ENCODE measurements around the gene LMX1A. TPM values are rescaled to one million over a fixed set of nuclear protein-coding genes. Genes with fewer than 3 reads are reported as not detected.

LMX1A gene
- total RNA-seq, 1 donor from 2014 or later: not detected

DNA sequence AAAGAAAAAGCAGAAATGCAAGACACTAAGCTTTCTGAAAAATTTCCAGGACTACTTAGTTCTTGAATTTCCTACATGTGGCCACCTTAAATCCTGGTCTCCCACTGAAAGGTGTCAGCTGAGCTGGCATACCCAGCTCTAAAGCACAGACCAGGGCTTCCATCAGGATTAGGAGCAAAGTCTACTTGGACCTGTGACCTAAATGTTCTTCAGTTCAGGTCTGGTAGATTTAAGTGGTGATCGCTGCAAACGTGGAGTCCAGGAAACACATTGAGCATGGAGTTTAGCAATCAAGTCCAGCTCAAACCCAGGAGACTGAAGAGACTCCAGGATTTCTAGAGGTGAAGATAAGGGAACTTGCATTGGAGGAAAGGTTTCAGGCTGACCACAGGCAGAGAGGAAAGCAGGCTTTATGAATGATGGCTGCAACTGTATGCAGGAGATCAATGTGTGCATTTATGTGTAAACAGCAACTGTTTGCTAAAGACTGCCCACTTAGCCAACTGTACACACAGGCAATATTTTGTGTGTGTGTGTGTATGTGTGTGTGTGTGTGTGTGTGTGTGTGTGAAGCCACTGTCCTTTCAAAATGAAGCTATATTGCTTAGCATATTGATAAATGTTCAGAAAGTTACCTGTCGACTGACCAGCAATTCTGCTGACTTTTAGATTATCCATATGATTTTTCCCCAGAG lies 75.2 kb downstream of the LMX1A start:
- H3K27ac ChIP-seq: no peak overlapping the region
- no peaks in the 10 kb centered on the region for H3K36me3 ChIP-seq
- no peaks in the 10 kb centered on the region for H3K27me3 ChIP-seq
- TF ChIP-seq POLR2AphosphoS5 (IDR thresholded peaks at IDR 0.05; ENCODE audit: insufficient read depth in 1 of 2, low read depth in 1 of 2) (no peak), POLR2A (IDR thresholded peaks at IDR 0.05) (no peak)
- TF ChIP-seq, protein P1, sequence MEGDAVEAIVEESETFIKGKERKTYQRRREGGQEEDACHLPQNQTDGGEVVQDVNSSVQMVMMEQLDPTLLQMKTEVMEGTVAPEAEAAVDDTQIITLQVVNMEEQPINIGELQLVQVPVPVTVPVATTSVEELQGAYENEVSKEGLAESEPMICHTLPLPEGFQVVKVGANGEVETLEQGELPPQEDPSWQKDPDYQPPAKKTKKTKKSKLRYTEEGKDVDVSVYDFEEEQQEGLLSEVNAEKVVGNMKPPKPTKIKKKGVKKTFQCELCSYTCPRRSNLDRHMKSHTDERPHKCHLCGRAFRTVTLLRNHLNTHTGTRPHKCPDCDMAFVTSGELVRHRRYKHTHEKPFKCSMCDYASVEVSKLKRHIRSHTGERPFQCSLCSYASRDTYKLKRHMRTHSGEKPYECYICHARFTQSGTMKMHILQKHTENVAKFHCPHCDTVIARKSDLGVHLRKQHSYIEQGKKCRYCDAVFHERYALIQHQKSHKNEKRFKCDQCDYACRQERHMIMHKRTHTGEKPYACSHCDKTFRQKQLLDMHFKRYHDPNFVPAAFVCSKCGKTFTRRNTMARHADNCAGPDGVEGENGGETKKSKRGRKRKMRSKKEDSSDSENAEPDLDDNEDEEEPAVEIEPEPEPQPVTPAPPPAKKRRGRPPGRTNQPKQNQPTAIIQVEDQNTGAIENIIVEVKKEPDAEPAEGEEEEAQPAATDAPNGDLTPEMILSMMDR (IDR thresholded peaks at IDR 0.05): no peak
- DNase-seq (ENCODE audit: extremely low spot score in 2 of 2): no peak
- H3K9me3 ChIP-seq: no peaks in the 10 kb centered on the region
- peaks cover 11% of the 10 kb centered on the region for H3K4me1 ChIP-seq
- H3K4me3 ChIP-seq: no peak overlapping the region
- intact Hi-C loops (cut with DNase I): no loop called here

DNA sequence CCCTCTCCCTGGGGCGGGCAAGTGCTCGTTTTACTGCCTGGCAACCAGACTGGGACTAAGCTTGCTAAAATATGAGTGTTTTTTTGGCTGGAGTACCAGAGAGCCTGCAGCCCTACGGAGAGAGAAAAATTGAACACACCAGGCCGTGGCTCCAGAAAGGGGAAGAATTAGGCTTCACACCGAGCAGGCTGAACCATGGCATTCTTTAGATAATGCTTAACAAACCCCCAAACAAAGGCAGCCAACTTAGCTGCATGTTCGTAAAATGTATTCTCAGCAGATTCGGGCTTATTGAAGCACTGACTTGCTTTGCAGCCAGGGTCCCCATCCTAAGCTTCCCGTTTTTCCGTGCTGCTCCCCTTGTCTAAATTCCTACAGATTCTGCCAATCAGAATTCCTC lies 76.6 kb downstream of the LMX1A start:
- no peaks in the 10 kb centered on the region for H3K9me3 ChIP-seq
- H3K4me3 ChIP-seq: no peak overlapping the region
- H3K36me3 ChIP-seq: no peaks in the 10 kb centered on the region
- TF ChIP-seq POLR2A (IDR thresholded peaks at IDR 0.05) (no peak), POLR2AphosphoS5 (IDR thresholded peaks at IDR 0.05; ENCODE audit: insufficient read depth in 1 of 2, low read depth in 1 of 2) (no peak)
- TF ChIP-seq, protein P1 (IDR thresholded peaks at IDR 0.05): no peak
- no peak overlapping the region for H3K27ac ChIP-seq
- no peaks in the 10 kb centered on the region for H3K27me3 ChIP-seq
- intact Hi-C loops (cut with DNase I): no loop called here
- DNase-seq (ENCODE audit: extremely low spot score in 2 of 2): no peak
- H3K4me1 ChIP-seq: peaks cover 11% of the 10 kb centered on the region

DNA sequence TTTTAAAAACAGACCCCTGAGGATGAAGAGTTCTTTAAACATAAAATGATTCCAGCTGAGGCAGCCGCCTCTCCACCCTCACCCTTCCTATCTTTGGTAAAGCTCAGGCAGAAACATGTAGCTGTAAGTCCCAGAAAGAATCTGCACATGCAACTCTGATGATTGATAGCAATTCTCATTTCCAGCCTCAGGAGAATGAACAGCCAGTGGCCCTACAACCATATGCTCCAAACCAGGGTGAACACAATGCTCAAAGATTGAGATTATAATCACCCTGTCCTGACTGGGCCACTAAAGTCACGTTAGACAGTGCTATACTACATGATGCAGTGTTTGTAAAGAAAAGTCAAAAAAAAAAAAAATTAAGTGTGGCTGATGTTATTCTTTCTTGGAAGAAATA lies 80.2 kb downstream of the LMX1A start:
- no peak for DNase-seq (ENCODE audit: extremely low spot score in 2 of 2)
- intact Hi-C loops (cut with DNase I): no loop called here
- Histone ChIP-seq H3K4me3 (no peak overlapping the region), H3K4me1 (no peaks in the 10 kb centered on the region), H3K27ac (no peak overlapping the region), H3K27me3 (no peaks in the 10 kb centered on the region), H3K9me3 (no peaks in the 10 kb centered on the region), H3K36me3 (no peaks in the 10 kb centered on the region)
- no peak for TF ChIP-seq POLR2A (IDR thresholded peaks at IDR 0.05)
- no peak for TF ChIP-seq POLR2AphosphoS5 (IDR thresholded peaks at IDR 0.05; ENCODE audit: insufficient read depth in 1 of 2, low read depth in 1 of 2)
- TF ChIP-seq, protein P1 (IDR thresholded peaks at IDR 0.05): no peak

DNA sequence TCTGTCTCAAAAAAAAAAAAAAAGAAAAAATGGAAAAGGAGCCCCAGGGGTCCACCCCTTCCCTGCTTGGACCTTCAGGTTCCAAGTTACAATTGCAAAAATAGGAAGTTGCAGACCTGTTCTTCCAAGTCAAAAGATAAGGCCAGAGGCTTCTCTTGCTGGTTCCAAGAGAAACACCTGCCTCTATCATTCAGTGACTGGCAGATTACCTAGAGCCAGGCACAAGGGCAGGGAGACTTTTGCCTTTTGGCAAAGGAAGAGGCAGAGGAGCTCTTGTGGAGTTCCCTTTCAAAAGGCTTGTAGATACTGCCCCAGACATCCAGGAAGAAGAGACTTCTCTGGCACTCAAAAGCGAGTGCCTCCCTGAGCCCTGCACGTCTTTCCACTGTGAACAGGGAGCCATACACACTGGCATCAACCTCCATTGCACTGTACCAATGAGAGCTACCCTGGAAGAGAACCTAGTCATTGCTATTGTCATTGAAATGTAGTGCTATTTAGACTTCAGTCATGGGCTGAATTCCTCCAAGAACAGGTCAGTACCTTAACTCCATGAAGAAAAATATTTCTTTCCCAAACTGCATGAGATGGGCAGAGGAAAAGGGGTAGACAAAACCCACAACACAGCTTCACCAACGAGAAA lies 91.2 kb downstream of the LMX1A start:
- no peaks in the 10 kb centered on the region for H3K27me3 ChIP-seq
- H3K9me3 ChIP-seq: no peaks in the 10 kb centered on the region
- no peaks in the 10 kb centered on the region for H3K4me1 ChIP-seq
- intact Hi-C loops (cut with DNase I): no loop called here
- no peak overlapping the region for H3K27ac ChIP-seq
- TF ChIP-seq POLR2AphosphoS5 (IDR thresholded peaks at IDR 0.05; ENCODE audit: insufficient read depth in 1 of 2, low read depth in 1 of 2) (no peak), POLR2A (IDR thresholded peaks at IDR 0.05) (no peak)
- TF ChIP-seq, protein P1 (IDR thresholded peaks at IDR 0.05): no peak
- DNase-seq (ENCODE audit: extremely low spot score in 2 of 2): no peak
- no peaks in the 10 kb centered on the region for H3K36me3 ChIP-seq
- H3K4me3 ChIP-seq: no peak overlapping the region
